OCI-LY1 (cell line): Measurements from ENCODE around the gene MGAT4C.

Source experiments
- H2AFZ ChIP-seq: fragments of 200-600 bp; sonication (generic), shearing (Covaris generic); 2 replicates; pipeline ENCODE4 v1.6.0; 2014; ENCODE audit warnings: antibody characterized with exemption, mild to moderate bottlenecking, low read length
- H3F3A ChIP-seq: fragments of 200-600 bp; sonication (generic), shearing (Covaris generic); 2 replicates; pipeline ENCODE4 v1.6.0; 2014; ENCODE audit warnings: mild to moderate bottlenecking, antibody characterized with exemption, low read length, moderate library complexity; ENCODE audit not compliant: insufficient read depth
- H3K27ac ChIP-seq: fragments of 200-600 bp; sonication (generic); 2 replicates; pipeline ENCODE4 v1.5.1; 2014; ENCODE audit warnings: low read length, mixed run types, mild to moderate bottlenecking, low read depth; ENCODE audit not compliant: poor library complexity, severe bottlenecking
- H3K27me3 ChIP-seq: fragments of 200-600 bp; sonication (generic); 2 replicates; pipeline ENCODE4 v1.6.0; 2014; ENCODE audit warnings: antibody characterized with exemption, mild to moderate bottlenecking, low read length, moderate library complexity; ENCODE audit not compliant: insufficient read depth
- H3K36me3 ChIP-seq: fragments of 200-600 bp; sonication (generic); 2 replicates; pipeline ENCODE4 v1.6.1; 2014; ENCODE audit warnings: mild to moderate bottlenecking, antibody characterized with exemption, low read length, moderate library complexity, mixed read lengths; ENCODE audit not compliant: insufficient read depth
- H3K4me1 ChIP-seq: fragments of 200-600 bp; sonication (generic); 2 replicates; pipeline ENCODE4 v1.5.1; 2014; ENCODE audit warnings: mild to moderate bottlenecking, low read length, moderate library complexity; ENCODE audit not compliant: insufficient read depth, severe bottlenecking
- H3K4me2 ChIP-seq: fragments of 200-600 bp; sonication (generic), shearing (Covaris generic); 2 replicates; pipeline ENCODE4 v1.6.1; 2014; ENCODE audit warnings: low read length
- H3K4me3 ChIP-seq: fragments of 200-600 bp; sonication (generic); 2 replicates; pipeline ENCODE4 v1.5.1; 2014; ENCODE audit warnings: low read length, low read depth, mild to moderate bottlenecking, mixed read lengths; ENCODE audit not compliant: poor library complexity, severe bottlenecking
- H3K79me2 ChIP-seq: fragments of 200-600 bp; shearing (Covaris generic); 2 replicates; pipeline ENCODE4 v1.6.1; 2016; ENCODE audit warnings: mixed run types, low read length, mixed read lengths; ENCODE audit not compliant: insufficient read depth
- H3K9ac ChIP-seq: fragments of 200-600 bp; sonication (generic), shearing (Covaris generic); 2 replicates; pipeline ENCODE4 v1.6.1; 2014; ENCODE audit warnings: mild to moderate bottlenecking, low read length, mixed read lengths
- H3K9me2 ChIP-seq: fragments of 200-600 bp; sonication (generic), shearing (Covaris generic); 2 replicates; pipeline ENCODE4 v1.6.1; 2014; ENCODE audit warnings: low read depth, mild to moderate bottlenecking, low read length, mixed read lengths
- H3K9me3 ChIP-seq: fragments of 200-600 bp; shearing (Covaris generic); 2 replicates; pipeline ENCODE4 v1.6.1; 2014; ENCODE audit warnings: low read length, mixed read lengths
- H4K20me1 ChIP-seq: fragments of 200-600 bp; sonication (generic), shearing (Covaris generic); 2 replicates; pipeline ENCODE4 v1.6.0; 2016; ENCODE audit warnings: mild to moderate bottlenecking, low read length; ENCODE audit not compliant: insufficient read depth
- EZH2 ChIP-seq: fragments of 200-600 bp; sonication (generic), shearing (Covaris generic); IDR thresholded peaks from 2 replicates; pipeline ENCODE4 v1.8.0; 2017; ENCODE audit warnings: borderline replicate concordance, mixed run types, mild to moderate bottlenecking, antibody characterized with exemption, low read length, moderate library complexity, mixed read lengths
- TF ChIP-seq, protein P1 (sequence below): fragments of 200-600 bp; sonication (generic), shearing (Covaris generic); IDR thresholded peaks from 2 replicates; pipeline ENCODE4 v1.5.1; 2017; ENCODE audit warnings: mild to moderate bottlenecking, antibody characterized with exemption, low read length, moderate library complexity, mixed read lengths

Gene MGAT4C

GRCh38 chr12:86117711-86118110 lies 138.5 kb downstream of the MGAT4C start:
- Histone ChIP-seq H3K4me1 (no peaks in the 10 kb centered on the region), H3K36me3 (no peaks in the 10 kb centered on the region), H3K79me2 (no peaks in the 10 kb centered on the region), H3K9me2 (no peaks in the 10 kb centered on the region), H3F3A (no peaks in the 10 kb centered on the region), H3K9ac (no peak overlapping the region), H3K4me2 (no peak overlapping the region), H3K9me3 (no peaks in the 10 kb centered on the region), H3K27ac (no peak overlapping the region), H3K4me3 (no peak overlapping the region), H4K20me1 (no peaks in the 10 kb centered on the region), H2AFZ (no peak overlapping the region), H3K27me3 (no peaks in the 10 kb centered on the region)
- no peak for TF ChIP-seq EZH2
- TF ChIP-seq, protein P1, sequence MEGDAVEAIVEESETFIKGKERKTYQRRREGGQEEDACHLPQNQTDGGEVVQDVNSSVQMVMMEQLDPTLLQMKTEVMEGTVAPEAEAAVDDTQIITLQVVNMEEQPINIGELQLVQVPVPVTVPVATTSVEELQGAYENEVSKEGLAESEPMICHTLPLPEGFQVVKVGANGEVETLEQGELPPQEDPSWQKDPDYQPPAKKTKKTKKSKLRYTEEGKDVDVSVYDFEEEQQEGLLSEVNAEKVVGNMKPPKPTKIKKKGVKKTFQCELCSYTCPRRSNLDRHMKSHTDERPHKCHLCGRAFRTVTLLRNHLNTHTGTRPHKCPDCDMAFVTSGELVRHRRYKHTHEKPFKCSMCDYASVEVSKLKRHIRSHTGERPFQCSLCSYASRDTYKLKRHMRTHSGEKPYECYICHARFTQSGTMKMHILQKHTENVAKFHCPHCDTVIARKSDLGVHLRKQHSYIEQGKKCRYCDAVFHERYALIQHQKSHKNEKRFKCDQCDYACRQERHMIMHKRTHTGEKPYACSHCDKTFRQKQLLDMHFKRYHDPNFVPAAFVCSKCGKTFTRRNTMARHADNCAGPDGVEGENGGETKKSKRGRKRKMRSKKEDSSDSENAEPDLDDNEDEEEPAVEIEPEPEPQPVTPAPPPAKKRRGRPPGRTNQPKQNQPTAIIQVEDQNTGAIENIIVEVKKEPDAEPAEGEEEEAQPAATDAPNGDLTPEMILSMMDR, result no peak

- Histone ChIP-seq H3K9me2 (no peaks in the 10 kb centered on the region), H3K36me3 (no peaks in the 10 kb centered on the region), H3K4me2 (no peak overlapping the region), H3K9ac (no peak overlapping the region), H3K79me2 (no peaks in the 10 kb centered on the region), H2AFZ (no peak overlapping the region), H3K9me3 (no peaks in the 10 kb centered on the region), H4K20me1 (no peaks in the 10 kb centered on the region), H3K27ac (no peak overlapping the region), H3K4me1 (no peaks in the 10 kb centered on the region), H3F3A (no peaks in the 10 kb centered on the region), H3K4me3 (no peak overlapping the region), H3K27me3 (no peaks in the 10 kb centered on the region)
- TF ChIP-seq, protein P1, result no peak
- TF ChIP-seq EZH2, result no peak
Measured at GRCh38 chr12:86104087-86104486, 152.1 kb downstream of the MGAT4C start.

GRCh38 chr12:86097161-86097560 lies 159.0 kb downstream of the MGAT4C start:
- Histone ChIP-seq H3K9ac (no peak overlapping the region), H4K20me1 (no peaks in the 10 kb centered on the region), H3K9me3 (no peaks in the 10 kb centered on the region), H3K79me2 (no peaks in the 10 kb centered on the region), H3K27me3 (no peaks in the 10 kb centered on the region), H2AFZ (no peak overlapping the region), H3F3A (no peaks in the 10 kb centered on the region), H3K9me2 (no peaks in the 10 kb centered on the region), H3K36me3 (no peaks in the 10 kb centered on the region), H3K27ac (no peak overlapping the region), H3K4me3 (no peak overlapping the region), H3K4me2 (no peak overlapping the region), H3K4me1 (no peaks in the 10 kb centered on the region)
- TF ChIP-seq, protein P1, result no peak
- TF ChIP-seq EZH2, result no peak
